Measurements from ENCODE around the gene CADM2.

CADM2 gene

GRCh38 chr3:84989102-84989501 is 30.3 kb downstream of the CADM2 start:
- Histone ChIP-seq H3K4me3 (ENCODE audit: low read depth, low read length) (no peak overlapping the region), H3K36me3 (ENCODE audit: control insufficient read depth in 2 of 2, insufficient read depth in 1 of 2, low read length in 2 of 2) (no peaks in the 10 kb centered on the region), H3K4me1 (ENCODE audit: control insufficient read depth, insufficient read depth, low read length) (no peaks in the 10 kb centered on the region), H3K9me3 (ENCODE audit: control insufficient read depth, insufficient read depth, low read depth, low read length) (no peaks in the 10 kb centered on the region), H3K27ac (ENCODE audit: extremely low read depth, low read depth, low read length) (no peak overlapping the region)
- TF ChIP-seq ZNF610 (tag by site-specific recombination; IDR thresholded peaks at IDR 0.05; ENCODE audit: borderline replicate concordance) (no peak), ZNF132 (tag by site-specific recombination; IDR thresholded peaks at IDR 0.05; ENCODE audit: borderline replicate concordance) (no peak), MEIS1 (CRISPR knock-in tag; IDR thresholded peaks at IDR 0.05; ENCODE audit: borderline replicate concordance) (no peak), ZNF350 (tag by site-specific recombination; IDR thresholded peaks at IDR 0.05) (no peak), ZNF133 (tag by site-specific recombination; IDR thresholded peaks at IDR 0.05) (no peak), ZNF548 (tag by site-specific recombination; IDR thresholded peaks at IDR 0.05) (no peak)
- TF ChIP-seq, protein P1, sequence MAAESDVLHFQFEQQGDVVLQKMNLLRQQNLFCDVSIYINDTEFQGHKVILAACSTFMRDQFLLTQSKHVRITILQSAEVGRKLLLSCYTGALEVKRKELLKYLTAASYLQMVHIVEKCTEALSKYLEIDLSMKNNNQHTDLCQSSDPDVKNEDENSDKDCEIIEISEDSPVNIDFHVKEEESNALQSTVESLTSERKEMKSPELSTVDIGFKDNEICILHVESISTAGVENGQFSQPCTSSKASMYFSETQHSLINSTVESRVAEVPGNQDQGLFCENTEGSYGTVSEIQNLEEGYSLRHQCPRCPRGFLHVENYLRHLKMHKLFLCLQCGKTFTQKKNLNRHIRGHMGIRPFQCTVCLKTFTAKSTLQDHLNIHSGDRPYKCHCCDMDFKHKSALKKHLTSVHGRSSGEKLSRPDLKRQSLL (tag by site-specific recombination; IDR thresholded peaks at IDR 0.05), result no peak
- CTCF ChIA-PET, result interaction anchor here (0.7 kb wide), 1 partner anchor 152 kb away, joined by 3 read pairs; no protein-coding TSS in a partner anchor
- POLR2A ChIA-PET, result no interaction called here

DNA sequence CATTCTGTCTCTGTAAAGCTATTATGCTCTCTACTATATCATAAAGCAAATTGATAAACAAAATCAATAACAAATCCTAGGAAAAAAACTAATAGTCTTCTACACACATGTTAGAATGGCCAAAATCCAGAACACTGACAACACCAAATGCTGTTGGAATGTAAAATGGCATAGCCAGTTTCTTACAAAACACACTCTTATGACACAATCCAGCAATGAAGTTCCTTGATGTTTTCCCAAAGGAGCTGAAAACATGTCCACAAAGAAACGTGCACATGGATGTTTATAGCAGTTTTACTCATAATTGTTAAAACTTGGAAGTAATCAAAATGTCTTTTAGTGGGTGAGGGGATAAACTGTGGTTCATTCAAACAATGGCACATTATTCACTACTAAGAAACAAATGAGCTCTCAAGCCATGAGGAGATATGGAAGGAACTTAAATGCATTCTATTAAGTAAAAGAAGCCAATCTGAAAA is 32.7 kb downstream of the CADM2 start:
- CTCF ChIA-PET, result no interaction called here

GRCh38 chr3:84993956-84994355 is 35.2 kb downstream of the CADM2 start:
- CTCF ChIA-PET, result no interaction called here

More for the DNA sequence above, 32.7 kb downstream of the CADM2 start:
- TF ChIP-seq ZNF157 (tag by site-specific recombination; IDR thresholded peaks at IDR 0.05), result no peak
- TF ChIP-seq ZSCAN18 (tag by site-specific recombination; IDR thresholded peaks at IDR 0.05), result no peak
- TF ChIP-seq HOXD13 (CRISPR knock-in tag; IDR thresholded peaks at IDR 0.05; ENCODE audit: borderline replicate concordance), result no peak
- TF ChIP-seq ZNF202 (tag by site-specific recombination; IDR thresholded peaks at IDR 0.05; ENCODE audit: borderline replicate concordance), result no peak
- no peak for TF ChIP-seq ZNF76 (tag by site-specific recombination; IDR thresholded peaks at IDR 0.05; ENCODE audit: borderline replicate concordance, low read depth)
- TF ChIP-seq ZNF664 (tag by site-specific recombination; IDR thresholded peaks at IDR 0.05), result no peak
- no peak for TF ChIP-seq MZF1 (tag by site-specific recombination; IDR thresholded peaks at IDR 0.05; ENCODE audit: borderline replicate concordance)
- TF ChIP-seq ZNF184 (tag by site-specific recombination; IDR thresholded peaks at IDR 0.05), result no peak
- no peak for TF ChIP-seq ZNF37A (tag by site-specific recombination; IDR thresholded peaks at IDR 0.05)
- no peak for TF ChIP-seq ZNF621 (tag by site-specific recombination; IDR thresholded peaks at IDR 0.05)
- TF ChIP-seq ZNF239 (tag by site-specific recombination; IDR thresholded peaks at IDR 0.05), result no peak
- TF ChIP-seq ZBTB7A (tag by site-specific recombination; IDR thresholded peaks at IDR 0.05; ENCODE audit: low read depth), result no peak
- TF ChIP-seq ZNF596 (tag by site-specific recombination; IDR thresholded peaks at IDR 0.05), result no peak
- no peak for TF ChIP-seq ZSCAN16 (tag by site-specific recombination; IDR thresholded peaks at IDR 0.05)
- no peak for TF ChIP-seq ZNF341 (tag by site-specific recombination; IDR thresholded peaks at IDR 0.05; ENCODE audit: low read depth)
- H3K9me3 ChIP-seq (ENCODE audit: control insufficient read depth, insufficient read depth, low read depth, low read length), result no peaks in the 10 kb centered on the region
- no peak overlapping the region for H3K27ac ChIP-seq (ENCODE audit: extremely low read depth, low read depth, low read length)
- no peaks in the 10 kb centered on the region for H3K4me1 ChIP-seq (ENCODE audit: control insufficient read depth, insufficient read depth, low read length)
- H3K36me3 ChIP-seq (ENCODE audit: control insufficient read depth in 2 of 2, insufficient read depth in 1 of 2, low read length in 2 of 2), result no peaks in the 10 kb centered on the region
- POLR2A ChIA-PET, result no interaction called here
- no peak overlapping the region for H3K4me3 ChIP-seq (ENCODE audit: low read depth, low read length)

More at GRCh38 chr3:84993956-84994355, 35.2 kb downstream of the CADM2 start:
- no peak overlapping the region for H3K27ac ChIP-seq (ENCODE audit: extremely low read depth, low read depth, low read length)
- no peaks in the 10 kb centered on the region for H3K4me1 ChIP-seq (ENCODE audit: control insufficient read depth, insufficient read depth, low read length)
- no peaks in the 10 kb centered on the region for H3K9me3 ChIP-seq (ENCODE audit: control insufficient read depth, insufficient read depth, low read depth, low read length)
- H3K4me3 ChIP-seq (ENCODE audit: low read depth, low read length), result no peak overlapping the region
- POLR2A ChIA-PET, result no interaction called here
- H3K36me3 ChIP-seq (ENCODE audit: control insufficient read depth in 2 of 2, insufficient read depth in 1 of 2, low read length in 2 of 2), result no peaks in the 10 kb centered on the region
- TF ChIP-seq ZNF248 (tag by site-specific recombination; IDR thresholded peaks at IDR 0.05) (no peak), ZFHX2 (tag by site-specific recombination; conservative IDR thresholded peaks at IDR 0.05) (no peak), ZNF639 (tag by site-specific recombination; IDR thresholded peaks at IDR 0.05) (no peak), ZBTB8A (tag by site-specific recombination; IDR thresholded peaks at IDR 0.05) (no peak), ZIC2 (tag by site-specific recombination; IDR thresholded peaks at IDR 0.05) (no peak), ZNF433 (tag by site-specific recombination; IDR thresholded peaks at IDR 0.05; ENCODE audit: low read depth) (no peak), ZNF837 (tag by site-specific recombination; IDR thresholded peaks at IDR 0.05) (no peak), ZNF701 (tag by site-specific recombination; IDR thresholded peaks at IDR 0.05) (no peak), ZBTB21 (tag by site-specific recombination; IDR thresholded peaks at IDR 0.05) (no peak), ZNF792 (tag by site-specific recombination; IDR thresholded peaks at IDR 0.05) (no peak), ZNF133 (tag by site-specific recombination; IDR thresholded peaks at IDR 0.05) (no peak)
